ENCODE data around the gene CDH7.

CDH7 gene

GRCh38 chr18:65938592-65939372 lies 188.0 kb downstream of the CDH7 start:
- Histone ChIP-seq H3K27me3 (replicated peaks; ENCODE audit: control insufficient read depth, insufficient read depth, low read length, poor library complexity, severe bottlenecking) (no peaks in the 10 kb centered on the region), H3K9me3 (ENCODE audit: control insufficient read depth, low read length) (no peaks in the 10 kb centered on the region), H3K27ac (ENCODE audit: insufficient read depth, low read length, poor library complexity, severe bottlenecking) (no peak overlapping the region), H3K4me3 (ENCODE audit: insufficient read depth, low read depth, low read length, poor library complexity, severe bottlenecking) (no peak overlapping the region), H3K36me3 (ENCODE audit: control insufficient read depth, insufficient read depth, low read length) (no peaks in the 10 kb centered on the region), H3K4me1 (ENCODE audit: control insufficient read depth, insufficient read depth, low read length, poor library complexity, severe bottlenecking) (no peaks in the 10 kb centered on the region)
- no peak for DNase-seq
